Natural killer cell (primary cell): Measurements from ENCODE around the gene PUM1. TPM values are rescaled to one million over a fixed set of nuclear protein-coding genes. Genes with fewer than 3 reads are reported as not detected.

ENCODE experiments used
- ATAC-seq, 3 donors: fragments of 150-1000 bp in 2 of 3; fragments of 200-7000 bp in 1 of 3; cut with Tn5 transposase; 1 replicate in 1 of 3; 2 replicates in 2 of 3; pipeline ENCODE4 v1.10.0; 2021; ENCODE audit warnings: mild to moderate bottlenecking in 2 of 3, moderate library complexity in 2 of 3
- DNase-seq, 2 donors: peaks; one replicate each; pipeline versions ENCODE4 v3.0.0 to v3.0.0-alpha.2; 2013 to 2021; ENCODE audit warnings: mixed read lengths in 1 of 2
- H3K27ac ChIP-seq: one replicate; pipeline ENCODE4 v1.5.1; 2013; ENCODE audit warnings: mild to moderate bottlenecking, low read length
- H3K27me3 ChIP-seq: one replicate; pipeline ENCODE4 v1.6.1; 2013; ENCODE audit warnings: low read length; ENCODE audit not compliant: control insufficient read depth, insufficient read depth
- H3K36me3 ChIP-seq: one replicate; pipeline ENCODE4 v1.6.1; 2013; ENCODE audit warnings: low read length; ENCODE audit not compliant: control insufficient read depth, insufficient read depth
- H3K4me1 ChIP-seq: one replicate; pipeline ENCODE4 v1.6.1; 2013; ENCODE audit warnings: low read length; ENCODE audit not compliant: control insufficient read depth, insufficient read depth
- H3K4me3 ChIP-seq: one replicate; pipeline ENCODE4 v1.5.1; 2013; ENCODE audit warnings: low read length
- H3K9me3 ChIP-seq: one replicate; pipeline ENCODE4 v1.6.1; 2013; ENCODE audit warnings: low read length; ENCODE audit not compliant: control insufficient read depth, insufficient read depth
- H3K27ac Mint-ChIP-seq, 2 donors: one replicate each; pipeline ENCODE4 v1.8.0; 2022; ENCODE audit warnings: mild to moderate bottlenecking in 2 of 2, mixed read lengths in 2 of 2, moderate library complexity in 1 of 2
- H3K27me3 Mint-ChIP-seq, 2 donors: one replicate each; pipeline ENCODE4 v1.8.0; 2022; ENCODE audit warnings: low read depth in 2 of 2, mixed read lengths in 2 of 2
- H3K36me3 Mint-ChIP-seq: one replicate; pipeline ENCODE4 v1.8.0; 2022; ENCODE audit warnings: mixed read lengths
- H3K4me1 Mint-ChIP-seq, 2 donors: one replicate each; pipeline ENCODE4 v1.8.0; 2022; ENCODE audit warnings: mixed read lengths in 2 of 2
- H3K4me3 Mint-ChIP-seq: one replicate; pipeline ENCODE4 v1.8.0; 2022; ENCODE audit warnings: mild to moderate bottlenecking, moderate library complexity, mixed read lengths
- H3K9me3 Mint-ChIP-seq, 2 donors: one replicate each; pipeline ENCODE4 v1.8.0; 2022; ENCODE audit warnings: mixed read lengths in 2 of 2
- WGBS: methylation state at CpG from one replicate; pipeline ENCODE4 v1.1.7; 2013; ENCODE audit warnings: missing lambda C conversion rate; ENCODE audit not compliant: insufficient coverage; 5-methylcytosine and 5-hydroxymethylcytosine counted together
- intact Hi-C: fragments of 100-400 bp; cut with micrococcal nuclease; formaldehyde crosslinking; loops from one replicate; pipeline ENCODE4 v1.14.2; 2022
- total RNA-seq, 4 donors: library from RNA; stranded (reverse); fragments of 120-200 nt in 1 of 4; gene quantifications; one replicate each; pipeline versions ENCODE4 v1.2.3 to v1.2.4, GENCODE V29; 2013 to 2022
- TF ChIP-seq, protein P1 (sequence below): fragments of 200-600 bp; IDR thresholded peaks from one replicate; pipeline ENCODE4 v1.8.0; 2022; ENCODE audit warnings: antibody characterized with exemption

The PUM1 gene
- total RNA-seq, 3 donors from 2014 or later (not counting 1 experiment from before 2014, with no cell fraction given): 193 to 209 (median 202) TPM

DNA sequence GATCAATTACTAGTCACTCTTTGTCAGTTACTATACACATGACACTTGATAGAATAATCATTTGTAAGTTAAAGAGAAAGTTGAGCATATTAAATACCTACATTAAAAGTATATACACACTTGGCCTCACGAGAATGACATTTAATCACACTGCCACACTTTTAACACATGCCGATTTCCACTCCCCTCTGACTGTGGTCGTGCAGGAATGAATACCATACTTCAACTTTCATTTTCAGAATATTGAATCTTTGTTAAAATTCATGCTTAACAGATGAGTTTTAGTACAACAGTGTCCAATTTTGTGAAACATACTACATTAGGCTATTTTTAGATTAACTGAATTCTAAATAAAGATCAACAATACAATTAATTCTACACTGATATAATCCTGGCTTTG lies 78.8 kb downstream of the PUM1 start:
- WGBS: 19% methylated on average over 3 of the region's 3 CpGs
- H3K27me3 ChIP-seq: no peaks in the 10 kb centered on the region

DNA sequence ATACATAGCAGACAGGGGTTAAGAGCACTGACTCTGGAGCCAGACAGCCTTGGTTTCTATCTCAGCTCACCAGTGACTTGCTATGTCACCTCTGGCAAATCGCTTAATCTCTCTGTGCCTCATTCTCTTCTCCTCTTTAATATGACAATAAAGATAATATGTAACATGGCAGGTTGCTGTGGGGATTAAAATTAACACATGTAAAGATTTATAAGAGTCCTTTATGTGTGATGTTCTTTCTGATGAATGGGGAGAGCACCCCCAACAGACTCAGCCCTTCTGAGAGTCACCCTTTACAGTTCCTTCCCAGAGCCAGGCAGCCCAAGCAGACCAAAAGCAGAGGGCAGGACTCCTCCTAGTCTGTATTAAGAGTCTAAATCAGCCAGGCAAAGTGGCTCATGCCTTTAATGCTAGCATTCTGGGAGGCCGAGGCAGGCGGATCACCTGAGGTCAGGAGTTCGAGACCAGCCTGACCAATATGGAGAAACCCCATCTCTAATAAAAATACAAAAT lies 80.5 kb downstream of the PUM1 start:
- no peak overlapping the region for H3K4me3 Mint-ChIP-seq
- Histone ChIP-seq H3K27me3 (no peaks in the 10 kb centered on the region), H3K4me1 (peaks cover 6% of the 10 kb centered on the region), H3K27ac (no peak overlapping the region), H3K9me3 (no peaks in the 10 kb centered on the region), H3K36me3 (peaks cover 23% of the 10 kb centered on the region), H3K4me3 (no peak overlapping the region)
- ATAC-seq (no peak), DNase-seq (no peak)
- no peaks in the 10 kb centered on the region for H3K9me3 Mint-ChIP-seq
- TF ChIP-seq, protein P1, sequence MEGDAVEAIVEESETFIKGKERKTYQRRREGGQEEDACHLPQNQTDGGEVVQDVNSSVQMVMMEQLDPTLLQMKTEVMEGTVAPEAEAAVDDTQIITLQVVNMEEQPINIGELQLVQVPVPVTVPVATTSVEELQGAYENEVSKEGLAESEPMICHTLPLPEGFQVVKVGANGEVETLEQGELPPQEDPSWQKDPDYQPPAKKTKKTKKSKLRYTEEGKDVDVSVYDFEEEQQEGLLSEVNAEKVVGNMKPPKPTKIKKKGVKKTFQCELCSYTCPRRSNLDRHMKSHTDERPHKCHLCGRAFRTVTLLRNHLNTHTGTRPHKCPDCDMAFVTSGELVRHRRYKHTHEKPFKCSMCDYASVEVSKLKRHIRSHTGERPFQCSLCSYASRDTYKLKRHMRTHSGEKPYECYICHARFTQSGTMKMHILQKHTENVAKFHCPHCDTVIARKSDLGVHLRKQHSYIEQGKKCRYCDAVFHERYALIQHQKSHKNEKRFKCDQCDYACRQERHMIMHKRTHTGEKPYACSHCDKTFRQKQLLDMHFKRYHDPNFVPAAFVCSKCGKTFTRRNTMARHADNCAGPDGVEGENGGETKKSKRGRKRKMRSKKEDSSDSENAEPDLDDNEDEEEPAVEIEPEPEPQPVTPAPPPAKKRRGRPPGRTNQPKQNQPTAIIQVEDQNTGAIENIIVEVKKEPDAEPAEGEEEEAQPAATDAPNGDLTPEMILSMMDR: no peak
- H3K27me3 Mint-ChIP-seq: no peaks in the 10 kb centered on the region
- intact Hi-C loops: no loop called here
- peaks cover 5% of the 10 kb centered on the region for H3K36me3 Mint-ChIP-seq
- H3K27ac Mint-ChIP-seq: no peak overlapping the region
- 88% methylated on average over 2 of the region's 4 CpGs for WGBS
- peaks cover 50 to 56% of the 10 kb centered on the region in 2 donors for H3K4me1 Mint-ChIP-seq

More for the DNA sequence above, 78.8 kb downstream of the PUM1 start:
- TF ChIP-seq, protein P1: no peak
- Mint-ChIP-seq H3K27ac (peak overlapping the region in 1 of 2 donors; percentile 61), H3K4me1 (peaks cover 67% of the 10 kb centered on the region in 2 donors), H3K36me3 (no peaks in the 10 kb centered on the region), H3K9me3 (no peaks in the 10 kb centered on the region), H3K4me3 (peak overlapping the region; percentile 35), H3K27me3 (no peaks in the 10 kb centered on the region)
- DNase-seq: no peak
- peak in 2 of 3 donors; percentile 12 to 66 for ATAC-seq
- intact Hi-C loops: no loop called here
- H3K9me3 ChIP-seq: no peaks in the 10 kb centered on the region
- peaks cover 29% of the 10 kb centered on the region for H3K36me3 ChIP-seq
- H3K27ac ChIP-seq: no peak overlapping the region
- H3K4me1 ChIP-seq: peaks cover 6% of the 10 kb centered on the region
- no peak overlapping the region for H3K4me3 ChIP-seq

GRCh38 chr1:30984165-30984889 lies 81.2 kb downstream of the PUM1 start:
- H3K36me3 ChIP-seq: peaks cover 24% of the 10 kb centered on the region
- no peak overlapping the region for H3K4me3 ChIP-seq
- 100% methylated on average over 2 of the region's 4 CpGs for WGBS
- H3K27me3 ChIP-seq: no peaks in the 10 kb centered on the region
- DNase-seq: no peak
- TF ChIP-seq, protein P1: no peak
- H3K4me1 ChIP-seq: peaks cover 6% of the 10 kb centered on the region
- H3K27me3 Mint-ChIP-seq: no peaks in the 10 kb centered on the region
- intact Hi-C loops: no loop called here
- H3K27ac ChIP-seq: no peak overlapping the region
- H3K4me1 Mint-ChIP-seq: peaks cover 44 to 55% of the 10 kb centered on the region in 2 donors
- no peak overlapping the region for H3K4me3 Mint-ChIP-seq
- H3K36me3 Mint-ChIP-seq: peaks cover 12% of the 10 kb centered on the region
- ATAC-seq: no peak
- no peak overlapping the region for H3K27ac Mint-ChIP-seq
- H3K9me3 Mint-ChIP-seq: no peaks in the 10 kb centered on the region
- no peaks in the 10 kb centered on the region for H3K9me3 ChIP-seq
